SJSA1 (cell line): ENCODE measurements around the gene PAX1. TPM values are rescaled to one million over a fixed set of nuclear protein-coding genes. Genes with fewer than 3 reads are reported as not detected.

ENCODE experiments used
- DNase-seq, 2 experiments: peaks; one replicate each; pipeline ENCODE4 v3.0.0-alpha.2; 2015 to 2020; ENCODE audit warnings: low spot score in 2 of 2, low read depth in 1 of 2
- H3K27ac ChIP-seq: fragments of 250-450 bp; sonication (Bioruptor Pico); 2 replicates; pipeline ENCODE4 v1.5.1; 2020; ENCODE audit warnings: mild to moderate bottlenecking, moderate library complexity
- H3K27me3 ChIP-seq: fragments of 250-450 bp; sonication (Bioruptor Pico); replicated peaks from 2 replicates; pipeline ENCODE4 v1.5.1; 2020; ENCODE audit warnings: mild to moderate bottlenecking, moderate library complexity
- H3K36me3 ChIP-seq: fragments of 250-450 bp; sonication (Bioruptor Pico); 2 replicates; pipeline ENCODE4 v1.5.1; 2020; ENCODE audit warnings: mild to moderate bottlenecking
- H3K4me1 ChIP-seq: fragments of 250-450 bp; sonication (Bioruptor Pico); replicated peaks from 2 replicates; pipeline ENCODE4 v1.6.1; 2021; ENCODE audit warnings: mild to moderate bottlenecking
- H3K4me3 ChIP-seq: fragments of 250-450 bp; sonication (Bioruptor Pico); 2 replicates; pipeline ENCODE4 v1.5.1; 2020; ENCODE audit warnings: mild to moderate bottlenecking
- H3K9me3 ChIP-seq: fragments of 250-450 bp; sonication (Bioruptor Pico); replicated peaks from 2 replicates; pipeline ENCODE4 v1.5.1; 2020; ENCODE audit warnings: mild to moderate bottlenecking
- total RNA-seq: library from RNA; depleted of rRNA; stranded (reverse); fragments of >200 nt; shearing (Covaris generic); gene quantifications from 2 replicates; pipeline ENCODE4 v1.2.3, GENCODE V29; 2014

The PAX1 gene
- total RNA-seq, 1 experiment from 2014 or later: not detected

DNA sequence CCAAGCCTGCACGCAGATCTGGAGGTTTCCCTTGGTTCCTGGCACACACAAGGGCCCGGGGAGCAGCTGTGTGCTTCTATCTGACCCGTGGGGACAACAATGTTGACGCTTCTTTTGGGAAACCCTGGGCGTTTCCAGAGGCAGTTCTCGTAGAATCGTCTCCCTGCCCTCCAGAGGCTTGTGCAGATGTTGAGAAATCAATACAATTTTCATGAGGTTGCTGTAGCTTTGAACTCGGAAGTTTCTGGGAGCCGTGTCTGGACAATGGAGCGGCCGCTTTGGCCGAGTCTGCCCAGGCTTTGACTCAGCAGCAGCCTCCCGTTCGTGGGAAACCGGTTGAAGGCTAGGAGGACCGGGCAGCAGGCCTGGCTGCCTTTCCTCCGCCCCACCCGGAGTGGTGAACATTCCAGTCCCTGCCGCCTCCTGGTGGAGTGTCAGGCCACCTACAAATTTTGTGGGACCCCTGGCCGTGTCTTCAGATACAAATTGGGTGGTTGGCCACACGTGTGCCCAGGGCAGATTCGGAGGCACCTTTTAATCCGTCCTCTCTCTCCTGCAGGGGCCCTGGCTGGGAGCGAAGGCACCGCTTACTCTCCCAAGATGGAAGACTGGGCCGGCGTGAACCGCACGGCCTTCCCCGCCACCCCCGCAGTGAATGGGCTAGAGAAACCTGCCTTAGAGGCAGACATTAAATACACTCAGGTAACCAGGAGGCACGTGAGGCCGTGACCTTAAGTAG, 2.7 kb downstream of the PAX1 start:
- Histone ChIP-seq H3K36me3 (no peaks in the 10 kb centered on the region), H3K4me3 (no peak overlapping the region), H3K4me1 (no peaks in the 10 kb centered on the region), H3K27ac (no peak overlapping the region), H3K27me3 (peaks cover 11% of the 10 kb centered on the region), H3K9me3 (no peaks in the 10 kb centered on the region)
- DNase-seq: no peak

DNA sequence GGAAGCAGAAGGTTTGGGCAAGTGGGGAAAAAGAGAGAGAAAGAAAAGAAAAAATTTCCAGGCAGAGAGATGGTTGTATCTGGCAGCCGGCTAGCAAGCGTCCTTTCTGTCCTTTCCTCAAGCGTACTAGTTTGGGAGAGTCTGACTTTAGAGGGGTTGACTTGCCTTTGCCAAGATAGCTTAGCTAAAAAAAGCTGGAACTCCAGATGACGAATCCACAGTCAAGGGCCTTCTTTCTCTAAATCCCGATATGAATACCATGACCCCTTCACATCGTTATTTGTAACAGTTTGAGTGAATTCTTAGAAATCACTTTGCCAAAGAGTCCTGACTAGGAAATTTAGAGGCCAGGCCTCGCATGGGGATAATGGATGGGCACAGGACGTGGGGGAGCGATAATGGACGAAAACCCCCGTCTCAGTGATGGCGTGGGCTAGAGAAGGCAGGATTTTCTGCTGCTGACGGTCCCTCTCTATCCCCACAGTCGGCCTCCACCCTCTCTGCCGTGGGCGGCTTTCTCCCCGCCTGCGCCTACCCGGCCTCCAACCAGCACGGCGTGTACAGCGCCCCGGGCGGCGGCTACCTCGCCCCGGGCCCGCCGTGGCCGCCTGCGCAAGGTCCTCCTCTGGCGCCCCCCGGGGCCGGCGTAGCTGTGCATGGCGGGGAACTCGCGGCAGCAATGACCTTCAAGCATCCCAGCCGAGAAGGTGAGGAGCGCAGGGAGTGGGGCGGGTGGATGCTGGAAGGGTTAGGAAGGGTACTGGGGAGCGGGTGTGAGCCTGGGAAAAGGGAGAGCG, 3.5 kb downstream of the PAX1 start:
- H3K9me3 ChIP-seq: no peaks in the 10 kb centered on the region
- H3K36me3 ChIP-seq: no peaks in the 10 kb centered on the region
- DNase-seq: no peak
- peaks cover 11% of the 10 kb centered on the region for H3K27me3 ChIP-seq
- H3K4me1 ChIP-seq: no peaks in the 10 kb centered on the region
- H3K4me3 ChIP-seq: no peak overlapping the region
- no peak overlapping the region for H3K27ac ChIP-seq

DNA sequence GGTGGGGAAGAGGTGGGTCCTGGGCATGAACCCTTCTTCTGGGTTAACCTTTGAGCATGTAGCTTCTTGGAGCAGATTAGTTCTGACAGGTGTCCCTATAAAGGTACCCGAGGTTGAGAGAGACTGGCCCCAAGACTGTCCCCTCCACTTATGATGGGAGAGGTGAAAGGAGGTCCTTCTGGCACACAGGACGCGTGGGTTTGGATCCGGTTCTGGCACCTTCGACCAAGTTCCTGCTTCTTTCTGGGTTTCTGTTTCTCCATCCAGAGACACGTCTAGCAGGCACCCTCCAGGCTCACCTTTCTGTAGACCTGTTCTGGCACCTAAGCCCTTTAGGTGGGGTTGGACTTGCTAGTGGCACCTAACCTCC, 4.1 kb downstream of the PAX1 start:
- no peaks in the 10 kb centered on the region for H3K36me3 ChIP-seq
- no peaks in the 10 kb centered on the region for H3K9me3 ChIP-seq
- H3K4me1 ChIP-seq: no peaks in the 10 kb centered on the region
- no peak overlapping the region for H3K27ac ChIP-seq
- H3K27me3 ChIP-seq: peaks cover 11% of the 10 kb centered on the region
- no peak overlapping the region for H3K4me3 ChIP-seq
- no peak for DNase-seq

DNA sequence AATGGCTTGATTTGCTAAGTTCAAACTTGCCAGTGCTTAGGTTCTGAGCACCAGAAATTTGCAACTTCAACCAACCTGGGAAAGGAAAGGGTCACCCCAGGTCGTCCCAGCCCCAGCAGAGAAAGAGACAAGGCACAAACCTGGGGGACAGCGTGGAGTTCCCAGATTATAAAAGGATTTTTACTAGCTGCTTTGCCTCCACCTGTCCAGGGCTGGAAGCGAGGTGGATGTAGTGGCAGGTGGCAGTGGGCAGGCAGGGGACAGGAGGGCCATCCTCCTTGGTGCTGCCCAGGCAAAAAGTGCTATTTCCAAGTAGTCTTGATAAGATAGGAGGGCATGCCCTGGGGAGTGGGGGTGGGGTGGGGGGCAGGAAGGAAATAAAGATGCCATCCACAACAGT, 4.9 kb downstream of the PAX1 start:
- H3K27me3 ChIP-seq: peaks cover 11% of the 10 kb centered on the region

DNA sequence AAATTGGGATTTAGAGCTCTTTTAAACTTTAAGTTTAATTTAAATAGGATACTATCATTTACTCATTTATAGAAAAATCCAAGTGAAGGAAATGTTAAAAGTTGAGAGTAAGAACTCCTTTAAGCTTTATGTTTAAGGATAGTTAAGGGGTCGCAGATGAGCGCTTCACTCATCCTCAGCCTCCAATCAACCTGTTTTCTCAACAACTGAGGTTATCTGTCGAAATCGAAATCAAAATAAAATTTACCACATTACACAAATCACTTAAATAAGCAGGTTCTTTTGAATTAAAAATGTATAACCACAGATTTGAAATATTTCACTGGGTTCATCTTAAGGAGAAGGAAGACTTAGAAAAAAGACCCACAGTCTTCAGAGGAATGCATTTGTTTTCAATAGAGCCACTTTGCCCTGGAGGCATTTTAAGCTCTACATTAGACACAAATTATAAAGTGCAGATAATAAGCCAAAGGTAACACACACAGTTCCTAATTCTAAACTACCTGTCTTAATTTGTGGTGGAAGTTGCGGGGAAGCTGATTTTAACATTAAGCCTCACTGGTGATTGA, 5.5 kb downstream of the PAX1 start:
- DNase-seq: no peak
- Histone ChIP-seq H3K36me3 (no peaks in the 10 kb centered on the region), H3K27me3 (peaks cover 9% of the 10 kb centered on the region), H3K4me1 (no peaks in the 10 kb centered on the region), H3K27ac (no peak overlapping the region), H3K4me3 (no peak overlapping the region), H3K9me3 (no peaks in the 10 kb centered on the region)

More for the DNA sequence above, 4.9 kb downstream of the PAX1 start:
- Histone ChIP-seq H3K27ac (no peak overlapping the region), H3K4me1 (no peaks in the 10 kb centered on the region), H3K36me3 (no peaks in the 10 kb centered on the region), H3K9me3 (no peaks in the 10 kb centered on the region), H3K4me3 (no peak overlapping the region)
- DNase-seq: no peak

DNA sequence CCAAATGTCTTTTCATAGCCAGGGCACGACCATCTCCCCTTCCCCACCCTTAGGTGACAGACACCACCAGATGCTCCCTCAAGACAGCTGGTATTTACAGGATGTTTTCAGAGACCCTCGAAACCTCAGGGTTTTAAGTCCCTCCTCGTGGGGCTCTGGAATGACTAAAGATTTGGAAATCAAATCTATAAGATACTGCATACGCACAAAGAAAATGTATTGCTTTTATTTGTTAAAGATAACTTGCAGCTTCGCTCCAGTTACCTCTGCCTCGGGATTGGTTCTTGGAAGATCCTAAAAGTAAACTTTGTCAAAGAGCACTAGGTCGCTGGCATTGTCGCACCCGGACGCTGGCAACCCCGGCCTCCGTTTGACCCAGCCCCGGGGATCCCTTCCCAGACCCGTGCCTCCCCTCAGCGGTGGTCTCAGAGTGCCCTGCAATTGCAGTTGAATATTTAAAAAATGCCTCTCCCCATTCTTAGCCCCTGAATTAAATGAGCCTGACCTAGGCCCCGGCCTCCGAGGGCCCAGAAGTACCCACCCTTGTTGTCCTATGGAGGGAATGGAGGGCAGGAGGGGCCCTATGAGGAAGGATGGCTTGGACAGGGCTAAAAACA, 7.1 kb downstream of the PAX1 start:
- Histone ChIP-seq H3K9me3 (no peaks in the 10 kb centered on the region), H3K27me3 (no peaks in the 10 kb centered on the region; the same call in 1 of the 2 replicates), H3K27ac (no peak overlapping the region), H3K36me3 (no peaks in the 10 kb centered on the region), H3K4me3 (no peak overlapping the region), H3K4me1 (no peaks in the 10 kb centered on the region)
- DNase-seq: no peak

DNA sequence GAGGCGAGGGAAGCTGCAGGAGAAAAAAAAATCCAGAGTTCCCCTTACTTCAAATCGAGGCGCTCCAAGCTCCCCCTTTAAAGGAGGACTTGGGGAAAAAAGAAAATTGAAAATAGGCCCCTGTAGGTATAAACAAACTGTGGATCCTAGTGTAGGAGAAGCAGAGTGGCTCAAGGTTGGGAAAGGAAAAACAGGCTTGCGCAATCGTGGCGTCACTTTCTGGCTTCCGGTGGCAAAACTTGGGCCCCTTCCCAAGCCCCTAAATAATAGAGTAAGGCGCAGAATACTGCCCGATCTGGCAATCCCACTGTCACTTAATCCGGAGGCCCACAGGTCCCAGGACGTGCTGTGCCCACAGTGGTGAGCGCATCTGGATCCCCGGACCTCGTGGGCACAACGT, 8.0 kb downstream of the PAX1 start:
- H3K4me1 ChIP-seq: no peaks in the 10 kb centered on the region
- H3K27me3 ChIP-seq: no peaks in the 10 kb centered on the region; the same call in 1 of the 2 replicates
- no peak overlapping the region for H3K27ac ChIP-seq
- no peaks in the 10 kb centered on the region for H3K36me3 ChIP-seq
- H3K4me3 ChIP-seq: no peak overlapping the region
- H3K9me3 ChIP-seq: no peaks in the 10 kb centered on the region
- no peak for DNase-seq

DNA sequence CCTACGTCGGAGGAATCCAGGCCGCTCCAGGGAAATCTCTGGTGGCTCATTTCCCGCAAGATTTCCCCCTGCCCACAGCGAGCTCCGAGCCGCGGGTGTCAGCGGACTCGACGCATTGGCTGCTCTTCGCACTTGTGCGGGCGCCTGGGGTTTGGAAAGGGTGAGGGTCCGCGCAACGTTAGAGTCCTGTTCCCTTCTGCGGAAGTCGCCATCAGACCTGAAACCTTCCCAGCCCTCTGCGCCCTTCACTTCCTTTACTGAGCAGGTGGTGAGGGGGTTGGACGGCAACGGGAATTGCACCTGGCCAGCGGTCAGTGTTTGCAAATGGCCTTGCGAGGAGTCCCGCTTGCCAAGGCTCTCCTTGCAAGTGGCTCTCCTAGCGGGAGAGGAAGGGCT, 8.4 kb downstream of the PAX1 start:
- H3K4me1 ChIP-seq: no peaks in the 10 kb centered on the region
- H3K27ac ChIP-seq: no peak overlapping the region
- H3K36me3 ChIP-seq: no peaks in the 10 kb centered on the region
- DNase-seq: no peak
- no peak overlapping the region for H3K4me3 ChIP-seq
- no peaks in the 10 kb centered on the region; the same call in 1 of the 2 replicates for H3K27me3 ChIP-seq
- no peaks in the 10 kb centered on the region for H3K9me3 ChIP-seq

DNA sequence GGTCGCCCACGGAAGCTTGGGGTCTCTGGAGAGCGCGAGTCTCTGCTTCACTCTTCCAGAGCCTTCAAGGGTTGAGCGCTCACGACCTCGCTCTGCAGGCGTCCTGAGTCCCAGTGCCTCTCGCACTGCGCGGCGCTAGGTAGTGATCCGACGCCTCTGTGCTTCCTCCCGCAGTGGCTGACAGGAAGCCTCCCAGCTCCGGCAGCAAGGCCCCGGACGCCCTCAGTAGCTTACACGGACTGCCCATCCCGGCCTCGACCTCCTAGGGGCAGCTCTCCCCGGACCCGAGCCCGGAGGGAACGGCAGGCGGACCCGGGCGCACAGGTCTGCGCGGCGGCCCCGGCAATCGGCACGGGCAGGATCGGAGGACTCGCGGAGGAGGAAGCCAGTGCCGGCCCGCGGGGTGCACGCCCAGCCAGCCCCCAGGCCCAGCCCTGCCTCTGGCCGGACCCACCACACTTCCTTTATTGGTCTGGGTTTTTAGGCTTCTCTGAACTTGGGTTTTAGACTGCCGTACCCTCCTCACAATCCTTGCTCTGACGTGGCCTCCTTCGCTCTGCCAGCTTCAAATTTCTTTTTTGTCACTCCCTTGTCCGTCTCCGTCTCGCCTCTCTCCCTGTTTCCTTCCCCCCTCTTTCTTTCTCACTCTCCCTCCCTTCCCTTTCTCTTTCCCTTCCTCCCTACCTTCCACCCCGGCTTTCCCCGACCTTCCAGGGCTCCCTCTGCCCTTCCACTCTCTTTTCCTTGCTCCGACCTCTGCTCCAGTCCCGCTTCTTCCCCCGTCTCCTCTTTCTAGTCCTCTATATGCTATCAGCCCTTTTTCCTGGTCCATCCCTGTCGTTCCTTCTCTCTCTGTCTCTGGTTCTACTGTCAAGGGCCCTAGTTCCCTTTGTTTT, 9.1 kb downstream of the PAX1 start:
- DNase-seq: no peak
- Histone ChIP-seq H3K27ac (no peak overlapping the region), H3K27me3 (no peaks in the 10 kb centered on the region; the same call in 1 of the 2 replicates), H3K4me1 (no peaks in the 10 kb centered on the region), H3K4me3 (no peak overlapping the region), H3K36me3 (no peaks in the 10 kb centered on the region), H3K9me3 (no peaks in the 10 kb centered on the region)

DNA sequence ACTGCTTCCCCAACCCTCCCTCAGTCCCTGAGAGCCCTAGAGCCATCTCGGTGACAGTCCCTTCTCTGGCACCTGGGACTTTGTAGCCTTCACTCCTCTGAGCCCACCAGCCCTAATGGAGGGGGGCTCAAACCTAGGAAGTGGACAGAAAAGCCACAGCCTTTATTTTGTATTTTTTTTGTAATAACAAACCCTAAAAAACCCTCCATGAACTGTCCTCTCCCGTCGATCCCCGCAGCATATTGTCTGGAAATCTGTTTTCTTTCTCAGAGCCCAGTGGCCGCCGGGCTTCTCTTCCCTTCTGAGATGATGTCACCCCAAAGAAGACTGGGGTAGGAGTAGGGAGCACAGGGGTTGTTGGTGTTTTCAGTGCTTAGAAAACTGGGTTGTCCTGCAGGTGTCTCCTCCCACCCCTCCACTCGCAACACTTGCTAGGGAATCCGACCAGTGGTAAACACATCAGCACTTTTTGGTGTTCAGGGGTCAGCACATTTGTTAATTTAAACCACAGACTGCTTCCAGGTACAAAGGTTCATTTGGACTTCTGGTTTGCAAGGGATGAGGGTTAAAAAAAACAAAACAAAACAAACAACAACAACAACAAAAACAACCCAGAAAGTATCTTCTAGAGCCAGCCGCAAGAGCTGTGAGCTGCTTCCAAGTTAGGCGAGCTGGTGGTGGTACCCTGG, 9.9 kb downstream of the PAX1 start:
- Histone ChIP-seq H3K36me3 (no peaks in the 10 kb centered on the region), H3K4me1 (no peaks in the 10 kb centered on the region), H3K27me3 (no peaks in the 10 kb centered on the region; the same call in 1 of the 2 replicates), H3K9me3 (no peaks in the 10 kb centered on the region), H3K4me3 (no peak overlapping the region), H3K27ac (no peak overlapping the region)
- no peak for DNase-seq

DNA sequence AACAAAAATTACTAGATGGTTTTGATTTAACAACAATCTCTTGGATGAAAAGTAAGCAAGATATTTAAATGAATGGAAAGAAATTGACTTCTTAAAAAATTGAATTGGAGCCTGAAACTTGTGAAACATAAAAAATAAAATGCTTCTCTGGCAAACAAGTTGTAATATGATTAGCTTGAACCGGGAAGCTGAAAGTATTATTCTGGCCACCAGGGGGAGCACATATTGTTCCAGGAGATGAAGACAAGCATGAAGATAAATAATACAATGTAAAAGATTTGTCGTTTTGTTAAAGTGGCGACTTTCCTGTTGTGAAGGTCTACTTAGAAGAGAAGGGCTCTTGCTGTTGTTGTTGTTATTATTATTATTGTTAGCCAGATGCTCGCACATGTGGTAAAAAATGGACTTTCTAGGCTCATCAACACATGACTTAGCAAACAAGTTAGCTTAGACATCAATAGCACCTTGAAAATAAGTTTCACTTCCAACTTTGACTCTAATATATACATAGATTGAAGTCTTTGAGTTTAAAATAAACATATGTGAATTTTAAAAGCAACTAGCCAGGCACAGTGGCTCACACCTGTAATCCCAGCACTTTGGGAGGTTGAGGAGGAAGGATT, 14.2 kb downstream of the PAX1 start:
- H3K36me3 ChIP-seq: no peaks in the 10 kb centered on the region
- no peaks in the 10 kb centered on the region for H3K27me3 ChIP-seq
- DNase-seq: peak in 1 of 2 experiments; percentile 47
- no peaks in the 10 kb centered on the region for H3K4me1 ChIP-seq
- no peaks in the 10 kb centered on the region for H3K9me3 ChIP-seq
- no peak overlapping the region for H3K27ac ChIP-seq
- no peak overlapping the region for H3K4me3 ChIP-seq

DNA sequence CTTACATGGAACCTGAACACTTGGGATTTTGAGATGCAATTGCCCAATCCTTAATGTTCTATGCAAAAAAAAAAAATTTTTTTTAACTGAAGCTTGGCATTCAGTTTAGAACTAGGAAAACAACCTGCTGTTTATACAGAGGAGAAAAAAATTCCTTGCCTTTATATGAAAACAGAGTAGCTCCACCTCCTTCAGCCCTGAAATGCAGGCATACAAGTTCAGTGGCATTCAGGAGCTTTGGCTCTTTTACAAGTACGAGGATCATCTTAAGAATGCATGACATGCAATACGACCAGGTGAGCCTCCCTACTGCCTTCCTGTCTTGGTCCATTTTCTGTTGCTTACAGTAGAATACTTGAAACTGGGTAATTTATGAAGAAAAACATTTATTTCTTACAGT, 20.4 kb downstream of the PAX1 start:
- H3K36me3 ChIP-seq: no peaks in the 10 kb centered on the region
- H3K27ac ChIP-seq: no peak overlapping the region
- no peaks in the 10 kb centered on the region for H3K27me3 ChIP-seq
- H3K4me1 ChIP-seq: no peaks in the 10 kb centered on the region
- no peak for DNase-seq
- no peak overlapping the region for H3K4me3 ChIP-seq
- H3K9me3 ChIP-seq: no peaks in the 10 kb centered on the region
